Measurements from ENCODE around the gene SFSWAP. TPM values are rescaled to one million over a fixed set of nuclear protein-coding genes. Genes with fewer than 3 reads are reported as not detected.
A peak's percentile ranks its signal among the peaks of the same experiment; 100 is the strongest.
"Not testable (repeated sequence)": the region's sequence is repeated elsewhere in the genome, so short reads cannot be mapped to it uniquely, and the experiment has no call there.

The SFSWAP gene
- total RNA-seq, 1 experiment from 2014 or later: 27.4 TPM

- no peak for DNase-seq (ENCODE audit: low read depth)
Measured at GRCh38 chr12:131701705-131702572, 9.0 kb upstream of the SFSWAP start.

GRCh38 chr12:131702573-131702877 lies 8.4 kb upstream of the SFSWAP start:
- DNase-seq (ENCODE audit: low read depth): no peak

GRCh38 chr12:131703161-131703560 lies 7.7 kb upstream of the SFSWAP start:
- DNase-seq (ENCODE audit: low read depth): no peak

- no peak for DNase-seq (ENCODE audit: low read depth)
Measured at GRCh38 chr12:131704509-131704908, 6.4 kb upstream of the SFSWAP start.

- DNase-seq (ENCODE audit: low read depth): not testable (repeated sequence)
Measured at GRCh38 chr12:131706709-131707108, 4.2 kb upstream of the SFSWAP start.

- no peak for DNase-seq (ENCODE audit: low read depth)
Measured at GRCh38 chr12:131709226-131709625, 1.7 kb upstream of the SFSWAP start.

GRCh38 chr12:131711551-131712205 lies 788 bp downstream of the SFSWAP start:
- no peak for DNase-seq (ENCODE audit: low read depth)

GRCh38 chr12:131713349-131713748 lies 2.5 kb downstream of the SFSWAP start:
- no peak for DNase-seq (ENCODE audit: low read depth)

- no peak for DNase-seq (ENCODE audit: low read depth)
Measured at GRCh38 chr12:131714759-131715158, 3.9 kb downstream of the SFSWAP start.

GRCh38 chr12:131716282-131716681 lies 5.4 kb downstream of the SFSWAP start:
- no peak for DNase-seq (ENCODE audit: low read depth)

- DNase-seq (ENCODE audit: low read depth): no peak
Measured at GRCh38 chr12:131720241-131720640, 9.4 kb downstream of the SFSWAP start.

GRCh38 chr12:131720921-131721320 lies 10.0 kb downstream of the SFSWAP start:
- peak; percentile 26 for DNase-seq (ENCODE audit: low read depth)

- no peak for DNase-seq (ENCODE audit: low read depth)
Measured at GRCh38 chr12:131721548-131721947, 10.7 kb downstream of the SFSWAP start.

GRCh38 chr12:131723532-131723931 lies 12.6 kb downstream of the SFSWAP start:
- no peak for DNase-seq (ENCODE audit: low read depth)

GRCh38 chr12:131724534-131724933 lies 13.6 kb downstream of the SFSWAP start:
- DNase-seq (ENCODE audit: low read depth): no peak

- no peak for DNase-seq (ENCODE audit: low read depth)
Measured at GRCh38 chr12:131725503-131725902, 14.6 kb downstream of the SFSWAP start.

GRCh38 chr12:131728720-131729119 lies 17.8 kb downstream of the SFSWAP start:
- DNase-seq (ENCODE audit: low read depth): no peak

- no peak for DNase-seq (ENCODE audit: low read depth)
Measured at GRCh38 chr12:131729254-131729955, 18.5 kb downstream of the SFSWAP start.

GRCh38 chr12:131732996-131733615 lies 22.2 kb downstream of the SFSWAP start:
- no peak for DNase-seq (ENCODE audit: low read depth)

- DNase-seq (ENCODE audit: low read depth): no peak
Measured at GRCh38 chr12:131733874-131734273, 23.0 kb downstream of the SFSWAP start.

GRCh38 chr12:131734336-131735152 lies 23.7 kb downstream of the SFSWAP start:
- DNase-seq (ENCODE audit: low read depth): no peak

Data from LHCN-M2 (cell line).